ENCODE measurements around the gene BPIFB1. TPM values are rescaled to one million over a fixed set of nuclear protein-coding genes. Genes with fewer than 3 reads are reported as not detected.

BPIFB1 gene
- polyA plus RNA-seq, 1 donor (not counting 4 experiments of a cell fraction or from before 2014, with no cell fraction given), result not detected

- FAIRE-seq (no peak), DNase-seq (ENCODE audit: low read depth, low spot score) (no peak)
- Histone ChIP-seq H3K9me1 (ENCODE audit: control insufficient read depth, extremely low read depth, insufficient read depth, low read length) (no peaks in the 10 kb centered on the region), H3K4me3 (ENCODE audit: control insufficient read depth in 2 of 3, extremely low read depth in 1 of 3, insufficient read depth in 2 of 3, low read depth in 1 of 3, low read length in 3 of 3) (no peak overlapping the region), H3K9me3 (ENCODE audit: control insufficient read depth, low read depth, low read length) (no peaks in the 10 kb centered on the region), H3K4me1 (ENCODE audit: control insufficient read depth, extremely low read depth, insufficient read depth, low read length) (no peaks in the 10 kb centered on the region), H3K36me3 (ENCODE audit: control insufficient read depth in 2 of 2, extremely low read depth in 1 of 2, insufficient read depth in 2 of 2, low read length in 2 of 2) (no peaks in the 10 kb centered on the region), H2AFZ (ENCODE audit: control insufficient read depth, low read length) (no peak overlapping the region), H3K27me3 (ENCODE audit: control insufficient read depth, extremely low read depth, insufficient read depth, low read length) (peaks cover 10% of the 10 kb centered on the region), H3K27ac (ENCODE audit: control insufficient read depth, insufficient read depth, low read length) (no peak overlapping the region), H3K9ac (ENCODE audit: control insufficient read depth, extremely low read depth, insufficient read depth, low read length) (no peak overlapping the region), H3K79me2 (ENCODE audit: control insufficient read depth, insufficient read depth, low read length) (no peaks in the 10 kb centered on the region), H3K4me2 (ENCODE audit: control insufficient read depth, extremely low read depth, insufficient read depth, low read depth, low read length) (no peak overlapping the region), H4K20me1 (ENCODE audit: control insufficient read depth, extremely low read depth, insufficient read depth, low read length) (no peaks in the 10 kb centered on the region)
- dilution Hi-C loops (cut with MboI; ENCODE audit: extremely low pct_ligation_motif_present, low sequenced_read_pairs), result no loop called here
- no peak for TF ChIP-seq EZH2 (IDR thresholded peaks at IDR 0.05; ENCODE audit: low read length)
- no peak for TF ChIP-seq CTCF (optimal IDR thresholded peaks at IDR 0.05 in 1 of 3, IDR thresholded peaks at IDR 0.05 in 1 of 3, conservative IDR thresholded peaks at IDR 0.05 in 1 of 3; ENCODE audit: extremely low read depth in 1 of 3, insufficient read depth in 2 of 3, low read length in 3 of 3)
Measured at GRCh38 chr20:33323236-33323635, 40.2 kb downstream of the BPIFB1 start.

GRCh38 chr20:33325350-33325749, 42.3 kb downstream of the BPIFB1 start:
- DNase-seq (ENCODE audit: low read depth, low spot score) (no peak), FAIRE-seq (no peak)
- H3K9me3 ChIP-seq (ENCODE audit: control insufficient read depth, low read depth, low read length), result no peaks in the 10 kb centered on the region
- dilution Hi-C loops (cut with MboI; ENCODE audit: extremely low pct_ligation_motif_present, low sequenced_read_pairs), result no loop called here
- TF ChIP-seq EZH2 (IDR thresholded peaks at IDR 0.05; ENCODE audit: low read length) (no peak), CTCF (optimal IDR thresholded peaks at IDR 0.05 in 1 of 3, IDR thresholded peaks at IDR 0.05 in 1 of 3, conservative IDR thresholded peaks at IDR 0.05 in 1 of 3; ENCODE audit: extremely low read depth in 1 of 3, insufficient read depth in 2 of 3, low read length in 3 of 3) (no peak)
- no peak overlapping the region for H3K4me2 ChIP-seq (ENCODE audit: control insufficient read depth, extremely low read depth, insufficient read depth, low read depth, low read length)
- H3K4me3 ChIP-seq (ENCODE audit: control insufficient read depth in 2 of 3, extremely low read depth in 1 of 3, insufficient read depth in 2 of 3, low read depth in 1 of 3, low read length in 3 of 3), result no peak overlapping the region
- H3K4me1 ChIP-seq (ENCODE audit: control insufficient read depth, extremely low read depth, insufficient read depth, low read length), result no peaks in the 10 kb centered on the region
- H3K9me1 ChIP-seq (ENCODE audit: control insufficient read depth, extremely low read depth, insufficient read depth, low read length), result no peaks in the 10 kb centered on the region
- H3K27me3 ChIP-seq (ENCODE audit: control insufficient read depth, extremely low read depth, insufficient read depth, low read length), result peaks cover 13% of the 10 kb centered on the region
- no peak overlapping the region for H2AFZ ChIP-seq (ENCODE audit: control insufficient read depth, low read length)
- H3K79me2 ChIP-seq (ENCODE audit: control insufficient read depth, insufficient read depth, low read length), result no peaks in the 10 kb centered on the region
- no peak overlapping the region for H3K9ac ChIP-seq (ENCODE audit: control insufficient read depth, extremely low read depth, insufficient read depth, low read length)
- no peak overlapping the region for H3K27ac ChIP-seq (ENCODE audit: control insufficient read depth, insufficient read depth, low read length)
- H4K20me1 ChIP-seq (ENCODE audit: control insufficient read depth, extremely low read depth, insufficient read depth, low read length), result no peaks in the 10 kb centered on the region
- H3K36me3 ChIP-seq (ENCODE audit: control insufficient read depth in 2 of 2, extremely low read depth in 1 of 2, insufficient read depth in 2 of 2, low read length in 2 of 2), result no peaks in the 10 kb centered on the region
